ENCODE data around the gene LIX1L. TPM values are rescaled to one million over a fixed set of nuclear protein-coding genes. Genes with fewer than 3 reads are reported as not detected.
A peak's percentile ranks its signal among the peaks of the same experiment; 100 is the strongest.

LIX1L gene
- total RNA-seq, result 10 to 100 TPM in 1 of 4 donors, 1 to 10 TPM in 3; 3.7 to 10.7 (median 4.5) TPM

- Histone ChIP-seq H3K36me3 (no peaks in the 10 kb centered on the region), H3K4me3 (peak within 1 kb of the TSS; percentile 71 to 94 (median 77)), H3K4me1 (peaks cover 8 to 55% (median 11%) of the 10 kb centered on the region in 4 donors), H3K27ac (peak within 1 kb of the TSS; percentile 88 to 98 (median 92)), H3K27me3 (no peaks in the 10 kb centered on the region), H3K9me3 (peaks cover 0 to 4% (median 0%) of the 10 kb centered on the region in 4 donors)
- peak; percentile 93 to 98 (median 97) for DNase-seq
- TF ChIP-seq POLR2A (IDR thresholded peaks at IDR 0.05), result peak; percentile 48 to 61
- TF ChIP-seq CTCF (IDR thresholded peaks at IDR 0.05), result no peak
Measured at GRCh38 chr1:145957443-145958319, at the start of gene LIX1L. TSS of gene LIX1L (minus strand) at chr1:145958017. CDS start at chr1:145957927, 90 bp downstream.

GRCh38 chr1:146001709-146002108 lies 43.9 kb upstream of the LIX1L start:
- Histone ChIP-seq H3K4me1 (peaks cover 0 to 37% (median 22%) of the 10 kb centered on the region in 4 donors), H3K4me3 (no peak overlapping the region), H3K36me3 (no peaks in the 10 kb centered on the region), H3K27me3 (no peaks in the 10 kb centered on the region), H3K27ac (peak overlapping the region in 3 of 4 donors; percentile 26 to 65 (median 34)), H3K9me3 (no peaks in the 10 kb centered on the region)
- TF ChIP-seq POLR2A (IDR thresholded peaks at IDR 0.05) (no peak), CTCF (IDR thresholded peaks at IDR 0.05) (no peak)
- DNase-seq, result no peak

- Histone ChIP-seq H3K36me3 (peaks cover 0 to 13% (median under 1%) of the 10 kb centered on the region in 3 donors), H3K9me3 (no peaks in the 10 kb centered on the region), H3K27ac (peak overlapping the region; percentile 94 to 99 (median 98)), H3K4me3 (peak overlapping the region in 1 of 4 donors; percentile 72), H3K27me3 (no peaks in the 10 kb centered on the region), H3K4me1 (peaks cover 0 to 26% (median 12%) of the 10 kb centered on the region in 4 donors)
- DNase-seq, result peak in 2 of 3 donors; percentile 60 to 80
- TF ChIP-seq CTCF (IDR thresholded peaks at IDR 0.05), result no peak
- TF ChIP-seq POLR2A (IDR thresholded peaks at IDR 0.05), result peak in 1 of 2 donors; percentile 46
Measured at GRCh38 chr1:145999321-146000024, 41.7 kb upstream of the LIX1L start.

- peaks cover 0 to 29% (median 12%) of the 10 kb centered on the region in 4 donors for H3K4me1 ChIP-seq
- no peak for TF ChIP-seq POLR2A (IDR thresholded peaks at IDR 0.05)
- peak in 2 of 6 experiments; percentile 5 to 20 for TF ChIP-seq CTCF (IDR thresholded peaks at IDR 0.05)
- DNase-seq, result peak in 1 of 3 donors; percentile 16
Measured at GRCh38 chr1:145997718-145998023, 39.9 kb upstream of the LIX1L start.

GRCh38 chr1:145997016-145997717 lies 39.4 kb upstream of the LIX1L start:
- Histone ChIP-seq H3K36me3 (peaks cover 4 to 34% (median 5%) of the 10 kb centered on the region in 3 donors), H3K27ac (peak overlapping the region; percentile 94 to 99 (median 98)), H3K4me3 (peak overlapping the region; percentile 66 to 83 (median 72)), H3K9me3 (no peaks in the 10 kb centered on the region), H3K27me3 (no peaks in the 10 kb centered on the region), H3K4me1 (peaks cover 0 to 34% (median 12%) of the 10 kb centered on the region in 4 donors)
- no peak for TF ChIP-seq CTCF (IDR thresholded peaks at IDR 0.05)
- TF ChIP-seq POLR2A (IDR thresholded peaks at IDR 0.05), result peak; percentile 12 to 72
- DNase-seq, result peak; percentile 64 to 94 (median 91)

More at GRCh38 chr1:145997718-145998023, 39.9 kb upstream of the LIX1L start:
- Histone ChIP-seq H3K9me3 (no peaks in the 10 kb centered on the region), H3K36me3 (peaks cover 4 to 31% (median 5%) of the 10 kb centered on the region in 3 donors), H3K27ac (peak overlapping the region; percentile 94 to 99 (median 98)), H3K27me3 (no peaks in the 10 kb centered on the region), H3K4me3 (peak overlapping the region; percentile 66 to 83 (median 72))

Data from Peyer's patch (tissue), 4 donors.